ENCODE measurements around the gene KLF7. TPM values are rescaled to one million over a fixed set of nuclear protein-coding genes. Genes with fewer than 3 reads are reported as not detected.

The KLF7 gene
- total and polyA plus RNA-seq, 8 donors: 2.7 to 33.0 (median 7.3) TPM

DNA sequence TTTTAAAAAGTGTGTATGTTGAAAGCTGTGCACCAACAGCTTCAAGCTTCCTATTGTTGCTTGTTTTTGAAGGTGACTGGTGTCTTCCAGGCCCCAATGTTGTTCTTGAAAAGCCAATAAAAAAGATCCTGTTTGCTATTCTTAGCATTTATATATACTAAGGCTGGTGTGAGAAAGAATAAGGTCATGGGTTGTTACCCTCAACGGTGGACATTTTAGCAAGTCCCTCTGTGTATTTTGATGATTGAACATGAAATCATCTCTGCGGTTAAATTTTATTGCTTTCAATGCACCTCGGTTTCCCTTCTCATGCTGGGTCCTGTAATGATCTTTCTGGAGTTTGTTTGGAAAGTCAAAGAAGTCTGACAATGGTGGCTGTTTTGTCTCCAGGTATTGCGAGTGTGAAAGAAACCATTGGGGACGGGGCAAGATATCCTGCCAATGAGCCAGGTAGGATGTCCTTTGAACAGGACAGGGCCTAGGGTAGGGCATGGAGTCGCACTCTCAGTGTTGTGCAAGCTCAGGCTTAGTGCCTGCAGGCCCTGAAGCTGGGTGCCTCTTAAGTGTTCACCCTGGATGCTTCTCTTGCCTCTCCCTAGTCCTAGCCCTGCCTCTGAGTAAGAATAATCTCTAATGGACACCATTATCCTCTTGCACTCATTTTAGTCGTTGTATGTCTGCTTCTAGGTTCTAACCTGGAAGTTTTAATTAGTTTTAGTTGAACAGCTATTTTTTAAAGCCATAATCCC lies 16.0 kb upstream of the KLF7 start:
- no peak for DNase-seq
- Histone ChIP-seq H3K9me3 (no peaks in the 10 kb centered on the region), H3K36me3 (no peaks in the 10 kb centered on the region), H3K4me1 (no peaks in the 10 kb centered on the region), H3K27me3 (no peaks in the 10 kb centered on the region), H3K27ac (no peak overlapping the region), H3K4me3 (no peak overlapping the region)
- TF ChIP-seq POLR2AphosphoS5 (IDR thresholded peaks at IDR 0.05): no peak
- no peak for TF ChIP-seq POLR2A (IDR thresholded peaks at IDR 0.05)
- no peak for TF ChIP-seq EP300 (IDR thresholded peaks at IDR 0.05)
- TF ChIP-seq, protein P1, sequence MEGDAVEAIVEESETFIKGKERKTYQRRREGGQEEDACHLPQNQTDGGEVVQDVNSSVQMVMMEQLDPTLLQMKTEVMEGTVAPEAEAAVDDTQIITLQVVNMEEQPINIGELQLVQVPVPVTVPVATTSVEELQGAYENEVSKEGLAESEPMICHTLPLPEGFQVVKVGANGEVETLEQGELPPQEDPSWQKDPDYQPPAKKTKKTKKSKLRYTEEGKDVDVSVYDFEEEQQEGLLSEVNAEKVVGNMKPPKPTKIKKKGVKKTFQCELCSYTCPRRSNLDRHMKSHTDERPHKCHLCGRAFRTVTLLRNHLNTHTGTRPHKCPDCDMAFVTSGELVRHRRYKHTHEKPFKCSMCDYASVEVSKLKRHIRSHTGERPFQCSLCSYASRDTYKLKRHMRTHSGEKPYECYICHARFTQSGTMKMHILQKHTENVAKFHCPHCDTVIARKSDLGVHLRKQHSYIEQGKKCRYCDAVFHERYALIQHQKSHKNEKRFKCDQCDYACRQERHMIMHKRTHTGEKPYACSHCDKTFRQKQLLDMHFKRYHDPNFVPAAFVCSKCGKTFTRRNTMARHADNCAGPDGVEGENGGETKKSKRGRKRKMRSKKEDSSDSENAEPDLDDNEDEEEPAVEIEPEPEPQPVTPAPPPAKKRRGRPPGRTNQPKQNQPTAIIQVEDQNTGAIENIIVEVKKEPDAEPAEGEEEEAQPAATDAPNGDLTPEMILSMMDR (IDR thresholded peaks at IDR 0.05): no peak
- WGBS, 5 donors: 88 to 93% (median 93%) methylated on average over 7 of the region's 7 CpGs
- intact Hi-C loops (cut with DNase I; ENCODE audit: low total_unique reads): no loop called here

GRCh38 chr2:207180741-207181140 lies 15.0 kb upstream of the KLF7 start:
- no peaks in the 10 kb centered on the region for H3K27me3 ChIP-seq
- H3K4me1 ChIP-seq: no peaks in the 10 kb centered on the region
- no peaks in the 10 kb centered on the region for H3K36me3 ChIP-seq
- DNase-seq: no peak
- no peak for TF ChIP-seq POLR2A (IDR thresholded peaks at IDR 0.05)
- TF ChIP-seq, protein P1 (IDR thresholded peaks at IDR 0.05): no peak
- TF ChIP-seq POLR2AphosphoS5 (IDR thresholded peaks at IDR 0.05): no peak
- no peak for TF ChIP-seq EP300 (IDR thresholded peaks at IDR 0.05)
- no peak overlapping the region for H3K27ac ChIP-seq
- H3K4me3 ChIP-seq: no peak overlapping the region
- intact Hi-C loops (cut with DNase I; ENCODE audit: low total_unique reads): no loop called here
- no peaks in the 10 kb centered on the region for H3K9me3 ChIP-seq

DNA sequence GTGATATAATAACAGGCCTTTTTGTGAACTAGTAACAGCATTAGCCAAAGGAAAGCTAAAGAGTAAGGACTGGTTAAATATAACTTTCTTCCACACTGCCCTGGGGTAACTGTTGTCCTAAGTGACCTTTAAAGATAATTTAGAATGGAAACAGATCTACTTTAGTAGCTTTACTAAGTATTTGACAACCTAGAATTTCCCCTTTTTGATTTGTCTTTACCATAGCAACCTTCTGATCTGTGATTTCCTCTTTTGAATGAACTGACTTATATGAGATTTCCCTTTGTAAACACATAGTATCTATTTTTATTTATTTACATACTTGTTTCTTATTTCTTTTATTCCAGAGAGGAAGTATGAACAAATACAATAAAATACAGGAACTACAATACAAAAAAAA lies 10.5 kb upstream of the KLF7 start:
- H3K4me3 ChIP-seq: no peak overlapping the region
- H3K9me3 ChIP-seq: no peaks in the 10 kb centered on the region
- intact Hi-C loops (cut with DNase I; ENCODE audit: low total_unique reads): no loop called here
- TF ChIP-seq, protein P1 (IDR thresholded peaks at IDR 0.05): no peak
- TF ChIP-seq POLR2AphosphoS5 (IDR thresholded peaks at IDR 0.05) (no peak), EP300 (IDR thresholded peaks at IDR 0.05) (no peak), POLR2A (IDR thresholded peaks at IDR 0.05) (no peak)
- DNase-seq: no peak
- no peaks in the 10 kb centered on the region for H3K4me1 ChIP-seq
- H3K36me3 ChIP-seq: no peaks in the 10 kb centered on the region
- no peak overlapping the region for H3K27ac ChIP-seq
- no peaks in the 10 kb centered on the region for H3K27me3 ChIP-seq

DNA sequence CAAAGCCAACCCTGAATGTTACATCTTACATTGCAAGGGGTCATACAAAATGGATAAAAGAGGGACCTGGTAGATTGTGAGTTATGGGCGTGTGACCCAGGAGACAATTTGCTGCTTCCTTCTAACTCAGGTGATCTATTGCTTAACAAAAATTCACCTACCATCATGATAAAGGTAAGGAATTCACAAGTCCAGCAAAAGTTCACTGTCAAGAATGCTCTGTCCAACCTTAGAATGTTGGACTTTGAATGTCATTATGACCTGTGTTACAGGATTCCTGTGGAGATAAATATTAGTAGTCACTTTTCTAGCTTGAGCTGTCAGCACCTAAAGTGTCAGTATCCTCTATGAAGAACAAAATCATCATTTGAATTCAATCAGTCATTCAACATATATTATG lies 7.9 kb upstream of the KLF7 start:
- H3K4me1 ChIP-seq: no peaks in the 10 kb centered on the region
- H3K27ac ChIP-seq: no peak overlapping the region
- intact Hi-C loops (cut with DNase I; ENCODE audit: low total_unique reads): no loop called here
- WGBS, 5 donors: 90 to 97% (median 95%) methylated on average over 1 of the region's 1 CpG
- no peaks in the 10 kb centered on the region for H3K9me3 ChIP-seq
- H3K4me3 ChIP-seq: no peak overlapping the region
- no peak for DNase-seq
- TF ChIP-seq POLR2AphosphoS5 (IDR thresholded peaks at IDR 0.05) (no peak), POLR2A (IDR thresholded peaks at IDR 0.05) (no peak), EP300 (IDR thresholded peaks at IDR 0.05) (no peak)
- TF ChIP-seq, protein P1 (IDR thresholded peaks at IDR 0.05): no peak
- no peaks in the 10 kb centered on the region for H3K27me3 ChIP-seq
- no peaks in the 10 kb centered on the region for H3K36me3 ChIP-seq
